Nephron (organoid): ENCODE measurements around the gene PAPOLB.
"Not testable (repeated sequence)": the region's sequence is repeated elsewhere in the genome, so short reads cannot be mapped to it uniquely, and the experiment has no call there.

Experiments used
- H3K27ac Mint-ChIP-seq, 3 experiments: 2 replicates each; pipeline ENCODE4 v1.8.0; 2020; ENCODE audit warnings: mixed read lengths in 3 of 3, mild to moderate bottlenecking in 2 of 3, moderate library complexity in 1 of 3
- H3K27me3 Mint-ChIP-seq: 2 replicates; pipeline ENCODE4 v1.8.0; 2021; ENCODE audit warnings: low read depth, mild to moderate bottlenecking, moderate library complexity, mixed read lengths
- H3K36me3 Mint-ChIP-seq: 2 replicates; pipeline ENCODE4 v1.8.0; 2020; ENCODE audit warnings: low read depth, mixed read lengths
- H3K4me1 Mint-ChIP-seq: 2 replicates; pipeline ENCODE4 v1.8.0; 2020; ENCODE audit warnings: mixed read lengths
- H3K4me3 Mint-ChIP-seq, 3 experiments: 2 replicates each; pipeline ENCODE4 v1.8.0; 2020; ENCODE audit warnings: mild to moderate bottlenecking in 3 of 3, mixed read lengths in 3 of 3, moderate library complexity in 2 of 3
- H3K9me3 Mint-ChIP-seq: 2 replicates; pipeline ENCODE4 v1.8.0; 2020; ENCODE audit warnings: mixed read lengths
- TF ChIP-seq, protein P1 (sequence below), 3 experiments: fragments of 200-600 bp; sonication (generic); IDR thresholded peaks; one replicate each; pipeline ENCODE4 v1.5.0; 2021; ENCODE audit warnings: antibody characterized with exemption in 3 of 3; ENCODE audit not compliant: unreplicated experiment in 3 of 3

Gene PAPOLB

DNA sequence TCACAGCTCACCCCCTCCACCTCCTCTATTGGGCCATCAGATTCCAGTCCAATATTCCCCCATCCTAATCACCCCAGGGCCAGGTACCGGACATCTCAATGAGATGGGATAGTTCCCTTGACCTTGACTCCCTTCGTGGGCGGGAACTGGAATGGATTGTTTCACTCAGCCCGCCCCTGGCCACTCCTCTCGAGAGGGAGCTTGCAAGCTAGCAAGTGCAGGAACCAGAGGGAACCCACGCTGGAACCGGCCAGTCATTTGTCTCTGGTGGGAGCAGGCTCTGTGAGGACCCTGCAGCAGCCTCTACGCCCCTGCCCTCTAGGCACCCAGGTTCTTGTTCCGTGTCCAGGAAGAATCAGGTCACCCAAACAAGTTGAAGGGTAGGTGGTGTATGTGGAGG lies 32.7 kb upstream of the PAPOLB start:
- peaks cover 8% of the 10 kb centered on the region for H3K9me3 Mint-ChIP-seq
- no peak overlapping the region for H3K4me3 Mint-ChIP-seq
- TF ChIP-seq, protein P1, sequence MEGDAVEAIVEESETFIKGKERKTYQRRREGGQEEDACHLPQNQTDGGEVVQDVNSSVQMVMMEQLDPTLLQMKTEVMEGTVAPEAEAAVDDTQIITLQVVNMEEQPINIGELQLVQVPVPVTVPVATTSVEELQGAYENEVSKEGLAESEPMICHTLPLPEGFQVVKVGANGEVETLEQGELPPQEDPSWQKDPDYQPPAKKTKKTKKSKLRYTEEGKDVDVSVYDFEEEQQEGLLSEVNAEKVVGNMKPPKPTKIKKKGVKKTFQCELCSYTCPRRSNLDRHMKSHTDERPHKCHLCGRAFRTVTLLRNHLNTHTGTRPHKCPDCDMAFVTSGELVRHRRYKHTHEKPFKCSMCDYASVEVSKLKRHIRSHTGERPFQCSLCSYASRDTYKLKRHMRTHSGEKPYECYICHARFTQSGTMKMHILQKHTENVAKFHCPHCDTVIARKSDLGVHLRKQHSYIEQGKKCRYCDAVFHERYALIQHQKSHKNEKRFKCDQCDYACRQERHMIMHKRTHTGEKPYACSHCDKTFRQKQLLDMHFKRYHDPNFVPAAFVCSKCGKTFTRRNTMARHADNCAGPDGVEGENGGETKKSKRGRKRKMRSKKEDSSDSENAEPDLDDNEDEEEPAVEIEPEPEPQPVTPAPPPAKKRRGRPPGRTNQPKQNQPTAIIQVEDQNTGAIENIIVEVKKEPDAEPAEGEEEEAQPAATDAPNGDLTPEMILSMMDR (IDR thresholded peaks at IDR 0.05; ENCODE audit: unreplicated experiment in 3 of 3) = no peak
- H3K4me1 Mint-ChIP-seq = no peaks in the 10 kb centered on the region
- no peak overlapping the region for H3K27ac Mint-ChIP-seq
- H3K36me3 Mint-ChIP-seq = no peaks in the 10 kb centered on the region
- peaks cover 18% of the 10 kb centered on the region for H3K27me3 Mint-ChIP-seq

DNA sequence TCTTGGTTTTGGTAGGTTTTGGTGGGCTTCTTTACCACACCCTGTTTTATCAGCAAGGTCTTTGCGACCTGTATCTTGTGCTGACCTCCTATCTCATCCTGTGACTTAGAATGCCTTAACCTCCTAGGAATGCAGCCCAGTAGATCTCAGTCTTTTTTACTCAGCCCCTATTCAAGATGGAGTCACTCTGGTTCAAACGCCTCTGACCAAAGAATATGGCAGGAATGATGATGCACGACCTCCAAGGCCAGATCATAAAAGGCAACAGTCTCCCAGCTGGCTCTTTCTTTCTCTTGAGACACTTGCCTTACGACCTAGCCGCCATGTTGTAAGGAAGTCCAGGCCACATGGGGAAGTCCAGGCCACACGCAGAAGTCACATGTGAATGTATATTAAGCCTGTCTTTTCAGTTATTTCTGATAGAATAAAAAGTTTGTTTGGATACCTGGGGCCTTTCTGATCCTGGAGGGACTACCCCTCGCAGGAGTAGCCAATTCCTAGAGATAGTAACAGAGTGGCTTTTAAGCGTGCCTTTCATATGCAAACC lies 32.2 kb upstream of the PAPOLB start:
- no peaks in the 10 kb centered on the region for H3K4me1 Mint-ChIP-seq
- H3K36me3 Mint-ChIP-seq = no peaks in the 10 kb centered on the region
- no peak overlapping the region for H3K4me3 Mint-ChIP-seq
- peaks cover 23% of the 10 kb centered on the region for H3K27me3 Mint-ChIP-seq
- TF ChIP-seq, protein P1 (IDR thresholded peaks at IDR 0.05; ENCODE audit: unreplicated experiment in 3 of 3) = no peak
- H3K9me3 Mint-ChIP-seq = peaks cover 8% of the 10 kb centered on the region
- H3K27ac Mint-ChIP-seq = no peak overlapping the region

DNA sequence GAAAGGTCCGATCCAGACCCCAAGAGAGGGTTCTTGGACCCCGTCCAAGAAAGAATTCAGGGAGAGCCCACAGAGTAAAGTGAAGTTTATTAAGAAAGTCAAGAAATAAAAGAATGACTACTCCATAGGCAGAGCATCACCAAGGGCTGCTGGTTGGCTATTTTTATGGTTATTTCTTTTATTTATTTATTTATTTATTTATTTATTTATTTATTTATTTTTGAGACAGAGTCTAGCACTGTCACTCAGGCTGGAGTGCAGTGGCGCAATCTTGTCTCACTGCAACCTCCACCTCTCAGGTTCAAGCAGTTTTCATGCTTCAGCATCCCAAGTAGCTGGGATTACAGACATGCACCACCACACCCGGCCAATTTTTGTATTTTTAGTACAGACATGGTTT lies 31.4 kb upstream of the PAPOLB start:
- not testable (repeated sequence) for H3K4me1 Mint-ChIP-seq, H3K36me3 Mint-ChIP-seq, H3K4me3 Mint-ChIP-seq, H3K9me3 Mint-ChIP-seq, H3K27ac Mint-ChIP-seq
- H3K27me3 Mint-ChIP-seq = peaks cover 24% of the 10 kb centered on the region

DNA sequence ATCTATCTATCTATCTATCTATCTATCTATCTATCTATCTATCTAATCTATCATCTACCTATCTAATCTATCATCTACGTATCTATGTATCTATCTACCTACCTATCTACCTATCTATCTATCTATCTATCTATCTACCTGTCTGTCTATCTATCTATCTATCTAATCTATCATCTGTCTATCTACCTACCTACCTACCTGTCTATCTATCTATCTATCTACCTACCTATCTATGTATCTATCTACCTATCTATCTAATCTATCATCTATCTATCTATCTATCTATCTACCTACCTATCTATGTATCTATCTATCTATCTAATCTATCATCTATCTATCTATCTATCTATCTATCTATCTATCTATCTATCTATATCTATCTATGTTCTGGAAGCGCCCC lies 29.7 kb upstream of the PAPOLB start:
- not testable (repeated sequence) for H3K4me3 Mint-ChIP-seq, H3K27ac Mint-ChIP-seq, H3K36me3 Mint-ChIP-seq, H3K4me1 Mint-ChIP-seq, H3K9me3 Mint-ChIP-seq
- peaks cover 24% of the 10 kb centered on the region for H3K27me3 Mint-ChIP-seq

DNA sequence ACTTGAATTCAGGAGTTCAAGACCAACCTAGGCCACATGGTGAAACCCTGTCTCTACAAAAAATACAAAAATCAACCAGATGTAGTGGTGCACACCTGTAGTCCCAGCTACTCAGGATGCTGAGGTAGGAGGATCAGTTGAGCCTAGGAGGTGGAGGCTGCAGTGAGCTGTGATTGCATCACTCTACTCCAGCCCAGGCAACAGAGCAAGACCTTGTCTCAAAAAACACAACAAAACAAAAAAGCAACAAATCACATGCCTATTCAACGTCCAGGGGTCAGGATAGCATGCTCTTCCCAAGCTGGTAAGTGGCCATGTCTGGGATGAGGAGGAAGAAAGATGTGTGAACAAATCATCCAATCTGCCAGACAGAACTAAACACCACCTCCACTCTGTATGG lies 27.9 kb upstream of the PAPOLB start:
- Mint-ChIP-seq H3K9me3 (peaks cover 7% of the 10 kb centered on the region), H3K4me3 (no peak overlapping the region), H3K4me1 (no peaks in the 10 kb centered on the region), H3K36me3 (no peaks in the 10 kb centered on the region), H3K27ac (no peak overlapping the region), H3K27me3 (peaks cover 24% of the 10 kb centered on the region)
- TF ChIP-seq, protein P1 (IDR thresholded peaks at IDR 0.05; ENCODE audit: unreplicated experiment in 3 of 3) = no peak

DNA sequence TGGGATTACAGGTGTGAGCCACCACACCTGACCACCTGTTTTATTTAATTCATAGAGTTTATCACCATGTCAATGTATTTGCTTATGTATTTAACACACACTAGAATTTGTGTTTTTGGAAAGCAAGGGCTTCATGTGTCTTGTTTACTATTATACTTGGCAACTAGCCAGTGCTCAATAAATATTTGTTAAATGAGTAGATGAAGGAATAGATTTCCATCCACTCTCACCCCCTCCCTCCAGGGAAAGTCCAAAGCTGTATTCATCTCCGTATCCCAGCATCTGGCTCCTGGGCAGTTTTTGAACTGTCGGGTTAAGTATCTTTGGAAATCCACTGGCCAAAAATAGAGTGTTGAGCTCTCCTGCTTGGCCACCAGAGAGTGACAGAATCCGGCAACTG lies 26.3 kb upstream of the PAPOLB start:
- peaks cover 2% of the 10 kb centered on the region for H3K9me3 Mint-ChIP-seq
- no peak overlapping the region for H3K27ac Mint-ChIP-seq
- H3K4me1 Mint-ChIP-seq = no peaks in the 10 kb centered on the region

DNA sequence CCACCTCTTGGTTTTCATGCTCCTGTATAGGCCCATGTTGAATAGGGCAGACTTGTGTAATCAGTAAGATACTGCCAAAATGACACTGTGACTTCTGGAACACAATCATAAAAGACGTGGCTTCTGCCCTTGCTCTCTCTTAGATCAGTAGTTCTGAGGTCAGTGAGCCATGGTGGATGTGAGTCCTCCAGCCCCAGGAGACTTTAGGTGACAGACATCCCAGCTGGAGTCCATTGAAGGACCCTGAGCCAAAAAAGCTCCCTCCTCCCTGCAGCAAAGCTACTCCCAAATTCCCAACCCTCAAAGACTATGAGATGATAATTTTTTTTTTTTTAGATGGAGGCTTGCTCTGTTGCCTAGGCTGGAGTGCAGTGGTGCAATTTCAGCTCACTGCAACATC lies 24.8 kb upstream of the PAPOLB start:
- peaks cover 27% of the 10 kb centered on the region for H3K27me3 Mint-ChIP-seq
- TF ChIP-seq, protein P1 (IDR thresholded peaks at IDR 0.05; ENCODE audit: unreplicated experiment in 3 of 3) = no peak
- no peak overlapping the region for H3K4me3 Mint-ChIP-seq
- no peak overlapping the region for H3K27ac Mint-ChIP-seq
- no peaks in the 10 kb centered on the region for H3K9me3 Mint-ChIP-seq
- peaks cover 12% of the 10 kb centered on the region for H3K4me1 Mint-ChIP-seq
- H3K36me3 Mint-ChIP-seq = no peaks in the 10 kb centered on the region

More for the DNA sequence above, 26.3 kb upstream of the PAPOLB start:
- TF ChIP-seq, protein P1 (IDR thresholded peaks at IDR 0.05; ENCODE audit: unreplicated experiment in 3 of 3) = no peak
- H3K36me3 Mint-ChIP-seq = no peaks in the 10 kb centered on the region
- H3K4me3 Mint-ChIP-seq = no peak overlapping the region
- H3K27me3 Mint-ChIP-seq = peaks cover 18% of the 10 kb centered on the region
